ENCODE results near the gene MTUS2. TPM values are rescaled to one million over a fixed set of nuclear protein-coding genes. Genes with fewer than 3 reads are reported as not detected.

The MTUS2 gene
- total RNA-seq, 1 experiment from 2014 or later: 1.7 TPM

DNA sequence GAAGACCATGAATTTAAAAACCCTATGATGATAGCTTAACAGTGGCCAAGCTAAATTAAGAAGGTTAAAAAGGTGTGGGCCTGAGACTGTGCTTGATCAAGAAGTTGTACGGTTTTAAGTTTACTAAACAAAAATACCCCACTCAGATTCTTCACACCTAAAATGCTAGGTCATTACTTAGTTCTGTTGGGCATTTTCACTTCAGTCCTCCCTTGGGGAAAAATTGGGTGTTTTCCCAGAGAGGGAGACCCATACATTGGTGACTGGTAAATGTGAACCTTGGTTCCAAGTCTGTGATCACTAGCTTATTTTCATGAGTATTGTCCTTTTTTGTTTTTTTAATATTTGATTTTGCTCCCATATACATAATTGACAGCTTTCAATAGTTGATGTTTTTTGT lies 44.4 kb downstream of the MTUS2 start:
- H3K27me3 ChIP-seq (replicated peaks; ENCODE audit: control insufficient read depth, insufficient read depth, low read length): no peaks in the 10 kb centered on the region
- no peaks in the 10 kb centered on the region for H3K9me3 Mint-ChIP-seq (ENCODE audit: unreplicated experiment)
- H3K36me3 Mint-ChIP-seq (ENCODE audit: insufficient read depth, unreplicated experiment): no peaks in the 10 kb centered on the region
- H3K4me3 ChIP-seq (ENCODE audit: low read depth, low read length): no peak overlapping the region
- no peak for DNase-seq
- peaks cover 10% of the 10 kb centered on the region for H3K27me3 Mint-ChIP-seq (ENCODE audit: insufficient read depth, unreplicated experiment)
- no peaks in the 10 kb centered on the region for H3K4me1 ChIP-seq
- no peak overlapping the region for H3K27ac Mint-ChIP-seq (ENCODE audit: unreplicated experiment)
- POLR2A ChIA-PET: no interaction called here
- no peaks in the 10 kb centered on the region for H3K9me3 ChIP-seq
- H3K36me3 ChIP-seq (ENCODE audit: control insufficient read depth, insufficient read depth, low read length): no peaks in the 10 kb centered on the region
- TF ChIP-seq, protein P1, sequence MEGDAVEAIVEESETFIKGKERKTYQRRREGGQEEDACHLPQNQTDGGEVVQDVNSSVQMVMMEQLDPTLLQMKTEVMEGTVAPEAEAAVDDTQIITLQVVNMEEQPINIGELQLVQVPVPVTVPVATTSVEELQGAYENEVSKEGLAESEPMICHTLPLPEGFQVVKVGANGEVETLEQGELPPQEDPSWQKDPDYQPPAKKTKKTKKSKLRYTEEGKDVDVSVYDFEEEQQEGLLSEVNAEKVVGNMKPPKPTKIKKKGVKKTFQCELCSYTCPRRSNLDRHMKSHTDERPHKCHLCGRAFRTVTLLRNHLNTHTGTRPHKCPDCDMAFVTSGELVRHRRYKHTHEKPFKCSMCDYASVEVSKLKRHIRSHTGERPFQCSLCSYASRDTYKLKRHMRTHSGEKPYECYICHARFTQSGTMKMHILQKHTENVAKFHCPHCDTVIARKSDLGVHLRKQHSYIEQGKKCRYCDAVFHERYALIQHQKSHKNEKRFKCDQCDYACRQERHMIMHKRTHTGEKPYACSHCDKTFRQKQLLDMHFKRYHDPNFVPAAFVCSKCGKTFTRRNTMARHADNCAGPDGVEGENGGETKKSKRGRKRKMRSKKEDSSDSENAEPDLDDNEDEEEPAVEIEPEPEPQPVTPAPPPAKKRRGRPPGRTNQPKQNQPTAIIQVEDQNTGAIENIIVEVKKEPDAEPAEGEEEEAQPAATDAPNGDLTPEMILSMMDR (IDR thresholded peaks at IDR 0.05; ENCODE audit: insufficient read depth in 1 of 2, low read depth in 1 of 2, low read length in 1 of 2, severe bottlenecking in 1 of 2, unreplicated experiment in 1 of 2): no peak
- no peaks in the 10 kb centered on the region for H3K4me1 Mint-ChIP-seq (ENCODE audit: low read depth, unreplicated experiment)
- no TSS peak for BruUV-seq (replicated peaks)
- CTCF ChIA-PET: no interaction called here
- H3K4me3 Mint-ChIP-seq (ENCODE audit: unreplicated experiment): no peak overlapping the region
- intact Hi-C loops (cut with micrococcal nuclease; ENCODE audit: unreplicated experiment): no loop called here

DNA sequence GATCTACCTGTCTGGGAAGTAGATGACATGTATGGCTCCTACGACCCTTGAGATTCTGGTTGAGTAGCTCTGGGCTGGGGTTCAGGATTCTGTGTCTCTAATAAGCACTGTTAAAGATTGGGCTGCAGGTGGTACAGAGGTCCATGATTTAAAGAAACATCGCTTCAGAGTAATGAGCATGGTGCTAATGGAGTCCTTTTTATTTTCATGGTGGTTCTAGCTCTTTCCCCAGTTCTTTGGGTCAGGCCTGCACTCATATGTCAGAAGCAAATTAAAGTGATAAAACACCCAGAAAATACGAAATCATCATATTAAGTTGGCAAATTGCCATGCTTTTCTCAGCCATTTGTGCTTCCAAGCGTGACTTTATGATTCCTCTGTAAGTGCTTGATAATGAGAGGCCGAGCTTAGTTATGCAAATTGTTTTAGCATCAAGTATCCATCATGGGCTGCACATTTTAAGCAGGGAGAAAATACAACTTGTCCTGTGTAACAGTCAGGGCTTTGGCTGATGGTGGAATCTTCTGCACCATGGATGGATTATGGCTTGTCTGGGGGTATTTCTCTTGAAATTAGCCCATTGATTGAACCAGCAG lies 45.1 kb downstream of the MTUS2 start:
- no peaks in the 10 kb centered on the region for H3K4me1 ChIP-seq

DNA sequence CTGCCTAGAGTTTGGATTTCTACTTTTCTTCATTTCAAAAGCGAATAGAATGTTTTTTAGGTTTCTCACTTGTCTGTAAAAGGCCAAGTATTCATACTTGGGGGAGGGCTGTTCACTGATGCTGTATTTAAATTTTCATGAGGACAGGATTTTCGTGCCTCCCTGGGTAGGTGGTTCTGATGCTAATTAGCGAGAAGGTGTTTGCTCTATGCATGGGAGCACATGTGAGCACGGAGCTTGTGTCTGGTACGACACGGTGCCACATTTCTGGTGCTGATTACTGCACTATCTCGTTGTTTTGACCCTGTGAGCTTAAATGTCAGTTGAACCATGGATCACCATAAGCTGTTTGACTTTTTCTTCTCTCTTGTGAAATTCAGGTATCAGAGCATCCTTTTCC lies 45.8 kb downstream of the MTUS2 start:
- Histone ChIP-seq H3K4me1 (no peaks in the 10 kb centered on the region), H3K9me3 (no peaks in the 10 kb centered on the region), H3K36me3 (ENCODE audit: control insufficient read depth, insufficient read depth, low read length) (no peaks in the 10 kb centered on the region), H3K4me3 (ENCODE audit: low read depth, low read length) (no peak overlapping the region), H3K27me3 (replicated peaks; ENCODE audit: control insufficient read depth, insufficient read depth, low read length) (no peaks in the 10 kb centered on the region)
- Mint-ChIP-seq H3K9me3 (ENCODE audit: unreplicated experiment) (no peaks in the 10 kb centered on the region), H3K27ac (ENCODE audit: unreplicated experiment) (no peak overlapping the region), H3K27me3 (ENCODE audit: insufficient read depth, unreplicated experiment) (peaks cover 10% of the 10 kb centered on the region), H3K4me1 (ENCODE audit: low read depth, unreplicated experiment) (no peaks in the 10 kb centered on the region), H3K36me3 (ENCODE audit: insufficient read depth, unreplicated experiment) (no peaks in the 10 kb centered on the region), H3K4me3 (ENCODE audit: unreplicated experiment) (no peak overlapping the region)
- TF ChIP-seq, protein P1 (IDR thresholded peaks at IDR 0.05; ENCODE audit: insufficient read depth in 1 of 2, low read depth in 1 of 2, low read length in 1 of 2, severe bottlenecking in 1 of 2, unreplicated experiment in 1 of 2): no peak
- DNase-seq: no peak
- intact Hi-C loops (cut with micrococcal nuclease; ENCODE audit: unreplicated experiment): no loop called here
- POLR2A ChIA-PET: no interaction called here
- CTCF ChIA-PET: no interaction called here
- BruUV-seq (replicated peaks): no TSS peak

More for the DNA sequence above, 45.1 kb downstream of the MTUS2 start:
- Mint-ChIP-seq H3K27ac (ENCODE audit: unreplicated experiment) (no peak overlapping the region), H3K4me3 (ENCODE audit: unreplicated experiment) (no peak overlapping the region), H3K9me3 (ENCODE audit: unreplicated experiment) (no peaks in the 10 kb centered on the region), H3K36me3 (ENCODE audit: insufficient read depth, unreplicated experiment) (no peaks in the 10 kb centered on the region), H3K4me1 (ENCODE audit: low read depth, unreplicated experiment) (no peaks in the 10 kb centered on the region), H3K27me3 (ENCODE audit: insufficient read depth, unreplicated experiment) (peaks cover 10% of the 10 kb centered on the region)
- TF ChIP-seq, protein P1 (IDR thresholded peaks at IDR 0.05; ENCODE audit: insufficient read depth in 1 of 2, low read depth in 1 of 2, low read length in 1 of 2, severe bottlenecking in 1 of 2, unreplicated experiment in 1 of 2): no peak
- H3K27me3 ChIP-seq (replicated peaks; ENCODE audit: control insufficient read depth, insufficient read depth, low read length): no peaks in the 10 kb centered on the region
- ChIA-PET CTCF (no interaction called here), POLR2A (no interaction called here)
- H3K9me3 ChIP-seq: no peaks in the 10 kb centered on the region
- H3K4me3 ChIP-seq (ENCODE audit: low read depth, low read length): no peak overlapping the region
- intact Hi-C loops (cut with micrococcal nuclease; ENCODE audit: unreplicated experiment): no loop called here
- no peaks in the 10 kb centered on the region for H3K36me3 ChIP-seq (ENCODE audit: control insufficient read depth, insufficient read depth, low read length)
- DNase-seq: no peak
- no TSS peak for BruUV-seq (replicated peaks)
